ENCODE data around the gene ARRB1. TPM values are rescaled to one million over a fixed set of nuclear protein-coding genes. Genes with fewer than 3 reads are reported as not detected.

Gene ARRB1
- total and polyA plus RNA-seq, 2 of the 13 experiments (the other 11 are each of a cell fraction or from before 2014, with no cell fraction given): 22.5 to 35.7 TPM

GRCh38 chr11:75350743-75351540 is 519 bp downstream of the ARRB1 start (continued):
- TF ChIP-seq SRSF4 (IDR thresholded peaks at IDR 0.05; ENCODE audit: low read depth, low read length, poor library complexity, severe bottlenecking): no peak
- peak; percentile 71; the same call in 1 of the 2 replicates for TF ChIP-seq ZNF691 (CRISPR knock-in tag; IDR thresholded peaks at IDR 0.05; ENCODE audit: borderline replicate concordance, low read depth)
- TF ChIP-seq ZNF570 (CRISPR knock-in tag; IDR thresholded peaks at IDR 0.05; ENCODE audit: borderline replicate concordance): no peak
- no peak for TF ChIP-seq TFAP4 (IDR thresholded peaks at IDR 0.05; ENCODE audit: borderline replicate concordance, low read depth)
- no peak for TF ChIP-seq PTBP1 (IDR thresholded peaks at IDR 0.05; ENCODE audit: low read depth, low read length, poor library complexity, severe bottlenecking)
- no peak for TF ChIP-seq ZMYM4 (CRISPR knock-in tag; IDR thresholded peaks at IDR 0.05)
- 0 out of 2 replicates have a peak, but pooled peaks have one; percentile 31 for TF ChIP-seq ZNF367 (CRISPR knock-in tag; IDR thresholded peaks at IDR 0.05; ENCODE audit: borderline replicate concordance)
- TF ChIP-seq ZNF17 (CRISPR knock-in tag; IDR thresholded peaks at IDR 0.05): no peak
- TF ChIP-seq SNAPC4 (CRISPR knock-in tag; IDR thresholded peaks at IDR 0.05): no peak
- TF ChIP-seq DZIP1 (CRISPR knock-in tag; IDR thresholded peaks at IDR 0.05): 0 out of 2 replicates have a peak, but pooled peaks have one; percentile 17
- TF ChIP-seq HMG20B (CRISPR knock-in tag; conservative IDR thresholded peaks at IDR 0.05): no peak
- peak; percentile 17; the same call in 1 of the 2 replicates for TF ChIP-seq SALL2 (CRISPR knock-in tag; IDR thresholded peaks at IDR 0.05)
- peak; percentile 19; the same call in 1 of the 2 replicates for TF ChIP-seq ZNF225 (CRISPR knock-in tag; IDR thresholded peaks at IDR 0.05)
- TF ChIP-seq SSRP1 (CRISPR knock-in tag; IDR thresholded peaks at IDR 0.05): no peak
- peak; percentile 70; the same call in 1 of the 2 replicates for TF ChIP-seq SIX1 (CRISPR knock-in tag; IDR thresholded peaks at IDR 0.05; ENCODE audit: borderline replicate concordance)
- TF ChIP-seq ZXDC (CRISPR knock-in tag; IDR thresholded peaks at IDR 0.05): no peak
